ENCODE results near the gene CDK14. TPM values are rescaled to one million over a fixed set of nuclear protein-coding genes. Genes with fewer than 3 reads are reported as not detected.

CDK14 gene
- total RNA-seq, 8 experiments from 2014 or later: 9.9 to 50.5 (median 13.3) TPM

DNA sequence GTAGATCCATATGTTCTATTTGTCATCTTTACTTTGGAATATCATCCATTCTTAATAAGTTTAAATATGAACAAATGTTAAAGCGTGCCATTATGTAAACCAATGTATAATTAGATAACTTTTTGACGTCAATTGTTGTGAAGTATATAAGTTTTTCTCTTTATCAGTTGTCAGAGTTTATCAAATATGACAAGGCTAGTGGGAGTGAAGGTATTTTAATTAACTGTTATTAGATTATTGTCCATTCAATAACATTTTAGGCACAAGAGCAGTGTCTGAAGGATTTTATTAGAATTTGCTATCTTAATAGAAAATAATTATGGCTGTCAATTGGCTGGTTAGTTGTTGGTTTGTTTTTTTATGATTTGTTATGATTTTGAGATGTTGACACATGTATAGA is 280.6 kb downstream of the CDK14 start:
- H3K4me3 ChIP-seq: no peak overlapping the region
- 88 to 100% (median 100%) methylated on average over 1 to 2 of the region's 2 CpGs; no CpG with 5 or more reads in 1 of the 10 experiments for WGBS, 10 experiments
- ATAC-seq (replicated peaks in 6 of 8): no peak
- in situ Hi-C loops (cut with MboI; ENCODE audit: low pct_unique_long_range_greater_than_20kb in 2 of 9, low sequenced_read_pairs in 9 of 9, unreplicated experiment in 9 of 9): no loop called here
- no peak overlapping the region for H3K27ac ChIP-seq
- no peaks in the 10 kb centered on the region for H3K4me1 ChIP-seq (replicated peaks in 1 of 2)

DNA sequence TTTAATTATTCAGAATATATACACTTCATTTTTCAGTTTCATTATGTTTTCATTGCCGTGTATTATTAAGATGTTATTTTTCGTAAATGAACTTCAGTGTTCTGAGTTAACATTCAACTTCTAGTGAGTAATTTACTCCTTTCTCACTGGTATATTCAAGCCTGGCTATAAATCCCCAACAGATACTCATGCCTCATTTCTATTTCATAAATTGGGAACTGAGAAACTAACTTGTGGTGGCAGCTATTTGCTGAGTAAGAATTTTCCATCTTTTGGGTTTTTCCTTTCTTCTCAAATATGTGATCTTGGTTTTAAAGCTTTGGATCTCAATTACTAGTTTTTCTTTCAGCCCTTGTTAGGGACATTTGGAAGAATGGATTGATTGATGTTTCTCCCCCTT is 281.1 kb downstream of the CDK14 start:
- Histone ChIP-seq H3K4me3 (no peak overlapping the region), H3K4me1 (replicated peaks in 1 of 2) (no peaks in the 10 kb centered on the region), H3K27ac (no peak overlapping the region)
- 0 to 86% (median 50%) methylated on average over 1 to 2 of the region's 2 CpGs; no CpG with 5 or more reads in 1 of the 10 experiments for WGBS, 10 experiments
- in situ Hi-C loops (cut with MboI; ENCODE audit: low pct_unique_long_range_greater_than_20kb in 2 of 9, low sequenced_read_pairs in 9 of 9, unreplicated experiment in 9 of 9): no loop called here
- ATAC-seq (replicated peaks in 6 of 8): no peak

DNA sequence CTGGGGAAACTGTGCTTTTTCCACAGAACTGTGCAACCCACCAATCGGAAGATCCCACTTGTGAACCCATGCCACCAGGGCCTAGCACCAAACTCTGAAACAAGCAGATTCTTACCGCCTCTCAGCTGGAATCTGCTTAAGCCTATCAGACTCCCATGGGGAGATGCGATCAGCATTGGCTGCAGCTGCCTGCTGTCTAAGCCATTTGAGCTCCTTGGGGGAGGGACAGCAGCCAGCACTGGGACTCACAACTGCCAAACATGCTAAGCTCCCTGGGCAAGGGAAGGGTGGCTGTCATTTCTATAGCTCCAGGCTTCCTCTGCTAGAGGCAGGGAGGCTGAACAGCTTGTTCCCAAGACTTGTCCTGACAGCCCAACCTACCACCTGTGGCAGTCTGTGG is 283.8 kb downstream of the CDK14 start:
- no peak for ATAC-seq (replicated peaks in 6 of 8)
- H3K4me1 ChIP-seq (replicated peaks in 1 of 2): no peaks in the 10 kb centered on the region
- no peak overlapping the region for H3K27ac ChIP-seq
- WGBS, 10 experiments: 71 to 100% (median 100%) methylated on average over 1 to 3 of the region's 3 CpGs; no CpG with 5 or more reads in 5 of the 10 experiments
- in situ Hi-C loops (cut with MboI; ENCODE audit: low pct_unique_long_range_greater_than_20kb in 2 of 9, low sequenced_read_pairs in 9 of 9, unreplicated experiment in 9 of 9): no loop called here
- no peak overlapping the region for H3K4me3 ChIP-seq

DNA sequence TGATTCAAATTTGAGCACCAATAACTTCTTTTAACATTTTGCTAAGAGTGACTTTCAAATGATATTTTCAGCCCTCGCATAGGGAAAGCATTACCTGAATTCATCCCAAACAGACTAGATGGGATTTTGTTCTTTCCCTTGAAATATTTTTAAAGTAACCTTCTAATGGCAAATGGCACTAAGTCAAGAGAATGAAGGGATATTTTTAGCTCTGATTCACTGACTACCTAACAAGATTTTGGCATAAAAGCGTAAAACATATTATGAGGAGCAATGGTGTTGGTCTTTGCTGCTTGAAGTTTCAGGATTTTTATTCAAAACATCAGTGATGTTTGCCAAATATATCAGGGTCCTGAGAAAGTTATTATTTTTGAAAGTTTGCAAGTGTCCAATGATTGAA is 290.3 kb downstream of the CDK14 start:
- 71 to 100% (median 100%) methylated on average over 1 to 2 of the region's 2 CpGs; no CpG with 5 or more reads in 1 of the 10 experiments for WGBS, 10 experiments
- Histone ChIP-seq H3K4me1 (replicated peaks in 1 of 2) (peaks cover 0 to 2% of the 10 kb centered on the region in 2 donors), H3K4me3 (no peak overlapping the region), H3K27ac (no peak overlapping the region)
- ATAC-seq (replicated peaks in 6 of 8): no peak
- in situ Hi-C loops (cut with MboI; ENCODE audit: low pct_unique_long_range_greater_than_20kb in 2 of 9, low sequenced_read_pairs in 9 of 9, unreplicated experiment in 9 of 9): no loop called here

DNA sequence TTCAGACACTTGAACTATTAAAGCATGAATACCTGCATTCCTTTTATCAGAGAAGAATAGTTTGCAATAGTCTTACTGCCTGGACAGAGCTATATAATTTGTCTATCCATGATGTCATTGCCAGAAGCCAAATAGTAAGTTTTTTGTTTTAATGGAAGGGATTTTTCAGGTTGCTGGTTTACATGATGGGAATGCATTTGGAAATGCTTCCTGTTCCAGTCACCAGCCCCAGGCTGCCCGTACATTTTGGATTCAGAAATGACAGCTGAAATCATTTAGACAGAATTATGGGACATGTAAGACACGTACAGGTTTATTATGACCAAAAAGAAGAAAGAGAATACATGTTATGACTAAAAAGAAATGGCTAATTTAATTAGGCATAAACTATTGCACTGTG is 293.1 kb downstream of the CDK14 start:
- Histone ChIP-seq H3K27ac (no peak overlapping the region), H3K4me3 (no peak overlapping the region), H3K4me1 (replicated peaks in 1 of 2) (peaks cover 5 to 7% of the 10 kb centered on the region in 2 donors)
- 58 to 100% (median 89%) methylated on average over 1 to 2 of the region's 2 CpGs; no CpG with 5 or more reads in 3 of the 10 experiments for WGBS, 10 experiments
- peak in 1 of 8 experiments; percentile 17 for ATAC-seq (replicated peaks in 6 of 8)
- in situ Hi-C loops (cut with MboI; ENCODE audit: low pct_unique_long_range_greater_than_20kb in 2 of 9, low sequenced_read_pairs in 9 of 9, unreplicated experiment in 9 of 9): no loop called here

DNA sequence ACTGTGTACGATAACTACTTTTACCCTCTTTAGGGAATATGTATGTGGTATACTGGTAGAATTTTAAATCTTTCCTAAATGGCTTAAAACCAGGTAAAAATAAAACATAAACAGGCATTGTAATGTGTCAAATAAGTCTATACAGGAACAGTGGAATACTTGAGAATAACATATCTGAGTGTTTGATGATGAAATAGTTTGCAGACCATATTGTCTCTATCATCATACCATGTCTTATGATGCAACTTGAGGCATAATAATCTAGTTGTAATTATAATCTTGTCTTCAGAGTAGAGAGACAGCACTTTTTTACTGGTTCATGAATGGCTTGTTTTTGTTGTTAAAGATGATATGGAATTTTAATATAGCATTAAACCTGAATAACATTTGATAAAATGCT is 293.5 kb downstream of the CDK14 start:
- no peak overlapping the region for H3K27ac ChIP-seq
- in situ Hi-C loops (cut with MboI; ENCODE audit: low pct_unique_long_range_greater_than_20kb in 2 of 9, low sequenced_read_pairs in 9 of 9, unreplicated experiment in 9 of 9): no loop called here
- peaks cover 5 to 7% of the 10 kb centered on the region in 2 donors for H3K4me1 ChIP-seq (replicated peaks in 1 of 2)
- WGBS, 10 experiments: 80 to 100% (median 100%) methylated on average over 1 of the region's 1 CpG; no CpG with 5 or more reads in 1 of the 10 experiments
- no peak overlapping the region for H3K4me3 ChIP-seq
- ATAC-seq (replicated peaks in 6 of 8): no peak

DNA sequence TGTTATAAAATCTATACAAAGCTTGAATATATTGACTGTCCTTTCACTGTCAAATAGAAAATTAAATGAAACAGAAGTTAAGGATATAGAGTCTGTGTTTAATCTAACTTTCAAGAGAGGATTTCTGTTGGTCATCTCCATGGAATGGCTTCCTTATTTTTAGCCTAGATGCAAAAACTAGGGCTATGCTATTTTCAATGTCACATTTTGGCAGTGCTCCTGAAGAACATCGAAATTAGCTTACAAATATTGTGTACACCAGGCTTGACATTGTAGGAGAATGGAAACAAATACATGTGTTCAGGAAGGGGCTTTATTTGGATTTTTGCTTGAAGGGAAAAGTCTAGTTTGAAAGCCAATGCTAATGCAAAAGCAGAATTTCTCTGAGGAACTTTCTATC is 295.4 kb downstream of the CDK14 start:
- H3K4me1 ChIP-seq (replicated peaks in 1 of 2): peaks cover 5 to 7% of the 10 kb centered on the region in 2 donors
- 13 to 100% (median 86%) methylated on average over 1 of the region's 1 CpG; no CpG with 5 or more reads in 4 of the 10 experiments for WGBS, 10 experiments
- no peak overlapping the region for H3K4me3 ChIP-seq
- in situ Hi-C loops (cut with MboI; ENCODE audit: low pct_unique_long_range_greater_than_20kb in 2 of 9, low sequenced_read_pairs in 9 of 9, unreplicated experiment in 9 of 9): no loop called here
- no peak for ATAC-seq (replicated peaks in 6 of 8)
- no peak overlapping the region for H3K27ac ChIP-seq

DNA sequence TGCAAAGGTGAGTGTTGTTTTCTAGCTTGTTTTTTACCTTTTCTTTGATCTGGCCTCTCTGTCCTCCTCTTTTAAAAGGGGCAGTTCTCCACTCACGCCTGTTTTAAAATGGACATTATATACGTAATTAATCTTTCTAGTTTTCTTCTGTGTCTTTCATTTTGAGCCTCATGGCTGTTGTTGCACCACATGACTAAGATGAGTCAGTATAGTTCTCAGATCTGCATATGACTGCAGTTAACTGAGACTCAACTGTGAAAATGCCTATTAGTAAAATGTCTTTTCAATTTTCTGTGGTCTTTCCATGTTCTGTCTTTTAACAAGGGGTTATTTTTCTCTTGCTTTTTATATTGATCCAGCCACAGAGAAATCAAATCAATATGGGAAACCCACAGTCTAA is 296.1 kb downstream of the CDK14 start:
- WGBS, 10 experiments: 44 to 100% (median 85%) methylated on average over 1 to 2 of the region's 2 CpGs; no CpG with 5 or more reads in 1 of the 10 experiments
- ATAC-seq (replicated peaks in 6 of 8): peak in 7 of 8 experiments; percentile 38 to 79 (median 59)
- in situ Hi-C loops (cut with MboI; ENCODE audit: low pct_unique_long_range_greater_than_20kb in 2 of 9, low sequenced_read_pairs in 9 of 9, unreplicated experiment in 9 of 9): no loop called here
- Histone ChIP-seq H3K4me3 (no peak overlapping the region), H3K27ac (no peak overlapping the region), H3K4me1 (replicated peaks in 1 of 2) (peaks cover 5 to 7% of the 10 kb centered on the region in 2 donors)

DNA sequence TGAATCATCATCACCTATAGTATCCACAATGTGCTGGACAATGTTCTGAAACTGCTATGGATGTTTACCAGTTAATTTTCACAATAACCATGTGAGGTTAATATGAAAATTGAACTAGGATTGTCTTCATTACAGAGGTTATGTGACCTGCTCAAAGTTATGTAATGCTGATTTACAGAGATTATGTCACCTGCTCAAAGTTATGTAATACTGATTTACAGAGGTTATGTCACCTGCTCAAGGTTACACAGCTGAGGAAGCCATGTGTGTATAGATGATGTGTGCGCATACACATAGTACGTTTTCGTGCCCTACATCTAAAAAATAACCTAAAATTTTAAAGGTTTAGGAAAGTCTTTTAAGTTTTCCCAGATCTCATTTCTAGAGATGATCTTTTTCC is 298.0 kb downstream of the CDK14 start:
- 75 to 100% (median 95%) methylated on average over 2 to 3 of the region's 3 CpGs; no CpG with 5 or more reads in 1 of the 10 experiments for WGBS, 10 experiments
- H3K4me3 ChIP-seq: no peak overlapping the region
- no peak for ATAC-seq (replicated peaks in 6 of 8)
- in situ Hi-C loops (cut with MboI; ENCODE audit: low pct_unique_long_range_greater_than_20kb in 2 of 9, low sequenced_read_pairs in 9 of 9, unreplicated experiment in 9 of 9): no loop called here
- H3K27ac ChIP-seq: no peak overlapping the region
- peaks cover 3 to 7% of the 10 kb centered on the region in 2 donors for H3K4me1 ChIP-seq (replicated peaks in 1 of 2)

DNA sequence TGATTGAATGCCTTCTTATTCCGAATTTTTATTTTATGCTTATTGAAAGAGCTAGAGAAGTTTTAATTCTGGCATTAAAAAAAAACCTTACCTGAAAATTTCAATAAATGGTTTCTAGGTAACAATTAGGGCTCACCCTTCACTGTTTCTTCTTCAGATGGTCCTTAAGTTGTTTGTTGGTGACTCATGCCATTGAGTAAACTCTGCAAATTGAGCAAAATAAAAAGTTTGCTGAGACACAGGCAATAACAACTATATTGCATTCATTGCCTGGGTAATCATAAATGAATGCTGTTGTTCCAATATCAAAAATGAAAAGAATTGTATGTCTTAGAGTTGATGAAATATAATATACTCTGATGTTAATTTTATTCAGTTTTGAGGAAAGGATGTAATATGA is 300.3 kb downstream of the CDK14 start:
- 65 to 100% (median 91%) methylated on average over 1 of the region's 1 CpG for WGBS, 10 experiments
- Histone ChIP-seq H3K4me3 (no peak overlapping the region), H3K4me1 (replicated peaks in 1 of 2) (peaks cover 3 to 7% of the 10 kb centered on the region in 2 donors), H3K27ac (no peak overlapping the region)
- no peak for ATAC-seq (replicated peaks in 6 of 8)
- in situ Hi-C loops (cut with MboI; ENCODE audit: low pct_unique_long_range_greater_than_20kb in 2 of 9, low sequenced_read_pairs in 9 of 9, unreplicated experiment in 9 of 9): no loop called here

DNA sequence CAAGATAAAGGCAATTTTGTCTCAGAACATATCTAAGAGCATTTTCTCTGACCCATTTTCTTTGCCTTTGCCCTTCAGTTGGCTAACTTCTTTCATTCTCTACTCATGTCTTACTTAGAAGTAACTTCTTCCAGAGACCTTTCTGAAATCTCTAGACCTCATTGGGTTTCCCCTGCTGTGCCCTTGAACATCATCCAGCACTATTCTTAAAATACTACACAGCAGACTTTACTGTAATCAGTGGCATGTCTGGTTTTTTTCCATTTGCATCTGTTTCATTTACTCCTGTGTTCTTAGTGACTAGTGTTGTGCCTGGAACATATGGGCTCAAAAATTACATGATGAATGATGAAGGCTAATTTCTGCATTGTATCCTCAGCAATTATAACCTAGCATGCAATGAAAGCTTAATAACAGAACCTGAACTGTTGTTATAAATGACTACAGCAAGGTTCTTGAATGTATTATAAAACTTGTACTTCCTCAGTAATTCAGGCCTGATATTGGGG is 301.9 kb downstream of the CDK14 start:
- Histone ChIP-seq H3K4me1 (replicated peaks in 1 of 2) (no peaks in the 10 kb centered on the region), H3K27ac (no peak overlapping the region), H3K4me3 (no peak overlapping the region)
- in situ Hi-C loops (cut with MboI; ENCODE audit: low pct_unique_long_range_greater_than_20kb in 2 of 9, low sequenced_read_pairs in 9 of 9, unreplicated experiment in 9 of 9): no loop called here
- no peak for ATAC-seq (replicated peaks in 6 of 8)

DNA sequence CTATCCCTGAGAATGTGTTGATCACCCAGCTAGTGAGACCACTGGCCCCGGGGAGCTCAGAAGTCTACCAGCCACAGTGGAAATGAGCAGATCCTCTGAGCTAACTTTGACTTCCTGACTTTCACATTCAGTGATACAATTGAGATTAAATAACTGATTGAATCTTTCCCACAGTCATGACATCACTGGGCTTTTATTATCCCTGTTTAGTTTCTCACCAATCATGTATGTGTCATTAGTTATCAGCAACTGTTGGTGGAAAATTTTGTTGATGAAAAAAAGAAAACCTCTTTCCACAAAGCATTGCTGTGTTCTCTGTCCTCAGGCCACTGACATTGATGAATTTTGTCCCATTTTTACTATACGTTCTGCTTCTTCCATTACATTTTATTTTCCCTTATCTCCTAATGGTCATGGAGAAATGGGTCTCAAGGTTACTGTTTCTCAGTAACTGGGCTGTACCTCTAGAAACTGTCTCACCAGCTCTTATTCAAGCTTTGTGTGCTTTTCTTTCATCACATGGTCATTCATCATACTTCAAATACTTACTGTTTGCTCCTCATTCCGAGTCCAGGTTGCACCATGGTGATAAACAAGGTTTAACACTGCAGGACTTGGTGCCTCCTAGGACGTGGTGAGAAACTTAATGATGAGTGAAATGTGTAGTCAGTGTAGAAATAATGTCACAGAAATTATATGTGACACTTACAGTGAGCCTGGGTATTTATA is 304.7 kb downstream of the CDK14 start:
- H3K4me1 ChIP-seq (replicated peaks in 1 of 2): no peaks in the 10 kb centered on the region
- no peak overlapping the region for H3K27ac ChIP-seq
- in situ Hi-C loops (cut with MboI; ENCODE audit: low pct_unique_long_range_greater_than_20kb in 2 of 9, low sequenced_read_pairs in 9 of 9, unreplicated experiment in 9 of 9): no loop called here
- WGBS, 10 experiments: 0 to 92% (median 80%) methylated on average over 1 to 4 of the region's 4 CpGs
- peak in 3 of 8 experiments; percentile 15 to 93 (median 70) for ATAC-seq (replicated peaks in 6 of 8)
- no peak overlapping the region for H3K4me3 ChIP-seq

DNA sequence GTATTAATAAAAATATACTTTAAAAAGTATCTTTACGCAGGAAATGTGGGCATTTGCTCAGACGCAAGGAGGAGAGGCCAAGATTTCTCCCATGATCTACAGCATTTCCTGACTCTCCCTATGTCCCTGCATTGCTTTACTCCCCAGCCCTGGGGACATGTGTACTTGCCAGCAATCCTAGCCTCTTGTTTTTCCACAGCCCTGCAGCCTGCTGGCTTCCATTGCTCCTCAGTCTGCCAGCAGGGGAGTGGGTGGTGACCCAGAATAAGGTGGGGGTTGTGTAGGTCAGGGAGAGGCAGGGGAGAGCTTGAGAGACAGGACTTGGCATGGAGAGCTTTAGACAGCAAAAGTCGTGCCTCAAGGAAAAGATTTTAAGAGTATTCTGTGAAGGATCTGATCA is 307.7 kb downstream of the CDK14 start:
- 63 to 100% (median 86%) methylated on average over 1 to 3 of the region's 3 CpGs for WGBS, 10 experiments
- no peak overlapping the region for H3K4me3 ChIP-seq
- in situ Hi-C loops (cut with MboI; ENCODE audit: low pct_unique_long_range_greater_than_20kb in 2 of 9, low sequenced_read_pairs in 9 of 9, unreplicated experiment in 9 of 9): no loop called here
- no peak for ATAC-seq (replicated peaks in 6 of 8)
- H3K27ac ChIP-seq: no peak overlapping the region
- H3K4me1 ChIP-seq (replicated peaks in 1 of 2): no peaks in the 10 kb centered on the region

DNA sequence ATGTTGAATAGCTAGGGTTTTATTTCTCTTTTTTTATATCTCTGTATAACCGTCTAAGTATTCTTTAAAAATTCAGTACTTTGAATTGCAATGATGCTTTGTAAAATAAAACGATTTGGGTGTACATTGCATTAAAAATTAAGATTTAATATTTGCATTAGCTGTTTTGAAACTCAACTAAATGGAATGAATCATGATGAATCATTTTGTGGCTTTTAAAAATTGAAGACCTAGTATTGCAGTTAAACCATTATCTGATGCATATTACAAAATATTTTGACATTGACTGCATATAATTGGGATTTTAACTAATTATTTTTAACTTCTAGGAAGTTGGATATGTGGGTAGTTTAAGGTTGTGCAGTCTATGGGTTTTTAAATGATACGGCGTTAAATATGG is 314.0 kb downstream of the CDK14 start:
- Histone ChIP-seq H3K27ac (no peak overlapping the region), H3K4me1 (replicated peaks in 1 of 2) (no peaks in the 10 kb centered on the region), H3K4me3 (no peak overlapping the region)
- WGBS, 10 experiments: 7 to 100% (median 80%) methylated on average over 1 to 4 of the region's 4 CpGs
- in situ Hi-C loops (cut with MboI; ENCODE audit: low pct_unique_long_range_greater_than_20kb in 2 of 9, low sequenced_read_pairs in 9 of 9, unreplicated experiment in 9 of 9): no loop called here
- peak in 3 of 8 experiments; percentile 12 to 48 (median 47) for ATAC-seq (replicated peaks in 6 of 8)

Data from motor neuron (in vitro differentiated cells).